Keratinocyte (primary cell): ENCODE measurements around the gene CENPU. TPM values are rescaled to one million over a fixed set of nuclear protein-coding genes. Genes with fewer than 3 reads are reported as not detected.

Source experiments
- DNase-seq: peaks from one replicate; pipeline ENCODE4 v3.0.0-alpha.2; 2011; ENCODE audit warnings: low read depth, missing footprints, low spot score
- FAIRE-seq: peaks from 2 replicates; lab custom pipeline; 2011; peaks lifted over from hg19 to GRCh38; lab: Jason Lieb, UNC
- H2AFZ ChIP-seq: 2 replicates; pipeline ENCODE4 v1.6.0; 2012; ENCODE audit warnings: low read length, control low read depth, inconsistent platforms; ENCODE audit not compliant: control insufficient read depth
- H3K27ac ChIP-seq: 2 replicates; pipeline ENCODE4 v1.5.1; 2011; ENCODE audit warnings: low read length; ENCODE audit not compliant: control insufficient read depth, insufficient read depth
- H3K27me3 ChIP-seq: 3 replicates; pipeline ENCODE4 v1.6.0; 2011; ENCODE audit warnings: low read length; ENCODE audit not compliant: control insufficient read depth, insufficient read depth; ENCODE audit errors: extremely low read depth
- H3K36me3 ChIP-seq, 2 experiments: 2 replicates in 1 of 2; 3 replicates in 1 of 2; pipeline ENCODE4 v1.5.1; 2011; ENCODE audit warnings: low read length in 2 of 2, mild to moderate bottlenecking in 1 of 2; ENCODE audit not compliant: control insufficient read depth in 2 of 2, insufficient read depth in 2 of 2; ENCODE audit errors: extremely low read depth in 1 of 2
- H3K4me1 ChIP-seq: 3 replicates; pipeline ENCODE4 v1.5.1; 2011; ENCODE audit warnings: low read length; ENCODE audit not compliant: control insufficient read depth, insufficient read depth; ENCODE audit errors: extremely low read depth
- H3K4me2 ChIP-seq: 3 replicates; pipeline ENCODE4 v1.6.0; 2011; ENCODE audit warnings: low read depth, low read length; ENCODE audit not compliant: control insufficient read depth, insufficient read depth; ENCODE audit errors: extremely low read depth
- H3K4me3 ChIP-seq, 3 experiments: fragments of 200-600 bp in 1 of 3; sonication (generic) in 1 of 3; 2 replicates in 2 of 3; 3 replicates in 1 of 3; pipeline ENCODE4 v1.5.1; 2011 to 2016; ENCODE audit warnings: low read length in 3 of 3, mild to moderate bottlenecking in 3 of 3, control low read depth in 2 of 3, inconsistent platforms in 1 of 3, low read depth in 1 of 3, mixed read lengths in 1 of 3, mixed run types in 1 of 3, moderate library complexity in 1 of 3; ENCODE audit not compliant: control insufficient read depth in 2 of 3, insufficient read depth in 2 of 3; ENCODE audit errors: extremely low read depth in 1 of 3
- H3K79me2 ChIP-seq: 2 replicates; pipeline ENCODE4 v1.6.0; 2012; ENCODE audit warnings: low read length; ENCODE audit not compliant: control insufficient read depth, insufficient read depth
- H3K9ac ChIP-seq: 3 replicates; pipeline ENCODE4 v1.6.0; 2011; ENCODE audit warnings: low read length; ENCODE audit not compliant: control insufficient read depth, insufficient read depth; ENCODE audit errors: extremely low read depth
- H3K9me1 ChIP-seq: 3 replicates; pipeline ENCODE4 v1.6.0; 2011; ENCODE audit warnings: low read length; ENCODE audit not compliant: control insufficient read depth, insufficient read depth; ENCODE audit errors: extremely low read depth
- H3K9me3 ChIP-seq: 2 replicates; pipeline ENCODE4 v1.5.1; 2012; ENCODE audit warnings: low read depth, low read length; ENCODE audit not compliant: control insufficient read depth
- H4K20me1 ChIP-seq: 3 replicates; pipeline ENCODE4 v1.6.0; 2011; ENCODE audit warnings: low read length; ENCODE audit not compliant: control insufficient read depth, insufficient read depth; ENCODE audit errors: extremely low read depth
- CTCF ChIP-seq, 3 experiments: IDR thresholded peaks in 1 of 3; conservative IDR thresholded peaks in 1 of 3; optimal IDR thresholded peaks in 1 of 3; 2 replicates in 2 of 3; 3 replicates in 1 of 3; pipeline versions ENCODE3 to v1.5.1; 2011; ENCODE audit warnings: low read length in 3 of 3, mild to moderate bottlenecking in 3 of 3, moderate library complexity in 2 of 3, control low read depth in 1 of 3, inconsistent platforms in 1 of 3; ENCODE audit not compliant: insufficient read depth in 2 of 3; ENCODE audit errors: extremely low read depth in 1 of 3
- EZH2 ChIP-seq: IDR thresholded peaks from one replicate; pipeline ENCODE4 v1.6.1; 2012; ENCODE audit warnings: inconsistent platforms, mild to moderate bottlenecking, low read length, moderate library complexity
- dilution Hi-C: fragments of 300-500 bp; cut with MboI; formaldehyde crosslinking; loops from one replicate; pipeline ENCODE4 v1.7.0; 2020; ENCODE audit warnings: low sequenced_read_pairs; ENCODE audit not compliant: extremely low pct_ligation_motif_present
- polyA plus RNA-seq, 5 experiments: library from polyadenylated mRNA; depleted of rRNA in 3 of 5; stranded (reverse) in 3 of 5; stranded (forward) in 1 of 5; unstranded in 1 of 5; fragments of >200 nt; gene quantifications; 1 replicate in 1 of 5; 2 replicates in 3 of 5; 3 replicates in 1 of 5; pipeline versions ENCODE4 v1.2.1 to v1.2.3, GENCODE V29; 2011 to 2012; ENCODE audit warnings: missing spikeins in 2 of 5, low read depth in 1 of 5, low replicate concordance in 1 of 5

CENPU gene
- polyA plus RNA-seq, 1 donor (not counting 4 experiments of a cell fraction or from before 2014, with no cell fraction given), result 12.5 TPM

- H3K9me3 ChIP-seq, result no peaks in the 10 kb centered on the region
- TF ChIP-seq EZH2 (no peak), CTCF (optimal IDR thresholded peaks at IDR 0.05 in 1 of 3, IDR thresholded peaks at IDR 0.05 in 1 of 3, conservative IDR thresholded peaks at IDR 0.05 in 1 of 3; ENCODE audit: extremely low read depth in 1 of 3, insufficient read depth in 2 of 3, low read length in 3 of 3) (no peak)
- H3K79me2 ChIP-seq, result no peaks in the 10 kb centered on the region
- H3K27ac ChIP-seq, result no peak overlapping the region
- peaks cover 2 to 4% of the 10 kb centered on the region in 2 experiments for H3K36me3 ChIP-seq
- no peaks in the 10 kb centered on the region for H3K27me3 ChIP-seq
- no peaks in the 10 kb centered on the region for H3K9me1 ChIP-seq
- H2AFZ ChIP-seq, result no peak overlapping the region
- H4K20me1 ChIP-seq, result no peaks in the 10 kb centered on the region
- dilution Hi-C loops, result no loop called here
- H3K9ac ChIP-seq, result no peak overlapping the region
- no peak overlapping the region for H3K4me2 ChIP-seq
- FAIRE-seq, result no peak
- H3K4me1 ChIP-seq, result no peaks in the 10 kb centered on the region
- no peak overlapping the region for H3K4me3 ChIP-seq
- DNase-seq, result no peak
These were observed 21.6 kb downstream of the CENPU start for GRCh38 chr4:184712322-184712721.

- TF ChIP-seq CTCF (optimal IDR thresholded peaks at IDR 0.05 in 1 of 3, IDR thresholded peaks at IDR 0.05 in 1 of 3, conservative IDR thresholded peaks at IDR 0.05 in 1 of 3; ENCODE audit: extremely low read depth in 1 of 3, insufficient read depth in 2 of 3, low read length in 3 of 3) (no peak), EZH2 (no peak)
- Histone ChIP-seq H4K20me1 (no peaks in the 10 kb centered on the region), H3K27ac (no peak overlapping the region), H3K4me1 (no peaks in the 10 kb centered on the region), H3K27me3 (no peaks in the 10 kb centered on the region), H3K4me3 (no peak overlapping the region), H2AFZ (no peak overlapping the region), H3K36me3 (peaks cover 2 to 5% of the 10 kb centered on the region in 2 experiments), H3K79me2 (no peaks in the 10 kb centered on the region), H3K9ac (no peak overlapping the region), H3K4me2 (no peak overlapping the region), H3K9me1 (no peaks in the 10 kb centered on the region), H3K9me3 (no peaks in the 10 kb centered on the region)
- dilution Hi-C loops, result no loop called here
- FAIRE-seq (no peak), DNase-seq (no peak)
These were observed 27.4 kb downstream of the CENPU start for GRCh38 chr4:184706453-184706852.
